Right lung (tissue), 5 donors: ENCODE results near the gene SLC24A3. TPM values are rescaled to one million over a fixed set of nuclear protein-coding genes. Genes with fewer than 3 reads are reported as not detected.

Source experiments
- DNase-seq, 2 donors: peaks; one replicate each; pipeline ENCODE4 v3.0.0-alpha.2; 2013
- polyA plus RNA-seq, 5 donors: library from polyadenylated mRNA; unstranded; fragments of 120-200 nt; gene quantifications; one replicate each; pipeline versions ENCODE4 v1.2.1 to v1.2.3, GENCODE V29; 2013; ENCODE audit warnings: inconsistent platforms in 1 of 5, low replicate concordance in 1 of 5; ENCODE audit not compliant: insufficient read length in 5 of 5, insufficient read depth in 1 of 5

SLC24A3 gene
- polyA plus RNA-seq, 5 donors, result 5.9 to 8.1 (median 6.8) TPM

DNA sequence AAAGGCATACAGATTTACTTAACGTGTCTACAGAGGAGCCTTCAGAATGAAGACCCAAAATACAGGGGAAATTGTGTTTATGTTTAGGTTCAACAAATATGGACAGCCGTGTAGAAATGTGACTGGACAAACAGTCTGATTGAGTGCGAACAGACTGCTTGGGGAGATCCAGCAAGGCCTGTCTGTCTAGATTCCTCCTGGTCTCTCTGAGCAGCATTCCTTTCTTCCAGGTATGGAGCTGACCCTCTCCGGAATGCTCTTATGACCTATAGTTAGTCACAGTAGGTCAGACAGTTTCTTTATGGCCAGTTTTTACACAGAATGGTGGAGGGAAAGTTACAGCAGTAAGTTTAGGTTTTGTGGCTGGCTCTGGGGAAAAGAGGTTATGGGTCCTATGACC is 554.6 kb downstream of the SLC24A3 start:
- no peak for DNase-seq

- DNase-seq, result no peak
These were observed 555.9 kb downstream of the SLC24A3 start for GRCh38 chr20:19768325-19768842.

- no peak for DNase-seq
These were observed 557.1 kb downstream of the SLC24A3 start for GRCh38 chr20:19769507-19769906.

DNA sequence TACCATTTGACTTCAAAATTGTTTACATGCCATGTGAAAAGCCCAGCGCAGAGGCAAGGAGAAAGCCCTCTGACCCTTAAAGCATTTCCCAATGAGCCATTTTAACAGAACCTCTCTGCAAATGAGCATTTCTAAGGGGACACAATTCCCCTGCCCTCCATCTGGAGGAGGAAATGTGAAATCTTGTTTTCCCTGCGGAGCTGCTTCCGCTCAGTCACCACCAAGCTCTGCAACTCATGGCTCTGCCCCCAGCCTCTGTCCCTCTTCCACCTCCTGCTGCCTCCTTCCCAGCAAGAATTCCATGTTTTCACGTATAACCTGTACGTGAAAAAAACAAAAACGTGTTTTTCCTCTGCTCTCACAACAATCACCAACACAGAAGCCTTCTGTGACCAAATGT is 557.9 kb downstream of the SLC24A3 start:
- DNase-seq, result no peak

DNA sequence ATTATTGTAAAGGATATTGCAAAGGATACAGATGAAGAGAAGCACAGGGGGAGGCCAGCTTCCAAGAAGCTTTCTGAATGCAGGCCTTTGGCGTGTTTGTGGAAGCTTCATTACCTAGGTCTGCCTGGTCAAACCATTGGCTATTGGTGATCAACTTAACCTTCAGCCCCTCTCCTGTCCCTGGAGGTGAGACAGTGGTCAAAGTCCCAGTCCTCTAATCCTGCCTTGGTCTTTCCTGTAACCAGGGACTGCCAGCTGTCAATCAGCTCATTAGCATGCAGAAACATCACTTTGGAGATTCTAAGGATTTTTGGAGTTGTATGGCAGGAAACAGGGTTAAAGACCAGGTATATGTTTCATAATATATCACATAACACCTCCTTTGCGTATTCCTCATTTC is 558.6 kb downstream of the SLC24A3 start:
- DNase-seq, result no peak
